Stomach (tissue), 4 donors: Measurements from ENCODE around the gene MAML1.
A peak's percentile ranks its signal among the peaks of the same experiment; 100 is the strongest.

Source experiments
- EP300 ChIP-seq: sonication (generic); formaldehyde crosslinking; IDR thresholded peaks from one replicate; pipeline ENCODE4 v1.6.1; 2017; ENCODE audit warnings: antibody characterized with exemption
- POLR2AphosphoS5 ChIP-seq, 3 donors: sonication (generic); formaldehyde crosslinking; IDR thresholded peaks; one replicate each; pipeline ENCODE4 v1.6.1; 2016; ENCODE audit warnings: antibody characterized with exemption in 3 of 3

GRCh38 chr5:179698935-179699615 is 33.5 kb upstream of the MAML1 start, which contains the start of gene CANX:
- TF ChIP-seq POLR2AphosphoS5 (IDR thresholded peaks at IDR 0.05) (peak; percentile 77 to 97 (median 92)), EP300 (no peak)
